Thymus (tissue), 11 donors: ENCODE measurements around the gene RPSA. TPM values are rescaled to one million over a fixed set of nuclear protein-coding genes. Genes with fewer than 3 reads are reported as not detected.
"Not testable (repeated sequence)": the region's sequence is repeated elsewhere in the genome, so short reads cannot be mapped to it uniquely, and the experiment has no call there.

ENCODE experiments used
- DNase-seq, 9 donors: peaks; one replicate each; pipeline ENCODE4 v3.0.0-alpha.2; 2013; ENCODE audit warnings: low spot score in 9 of 9, low read depth in 6 of 9, missing footprints in 1 of 9
- H3K27ac ChIP-seq, 2 donors: one replicate each; pipeline ENCODE4 v1.5.1; 2013; ENCODE audit warnings: control low read depth in 1 of 2, low read depth in 1 of 2, low read length in 1 of 2, mild to moderate bottlenecking in 1 of 2, moderate library complexity in 1 of 2
- H3K27me3 ChIP-seq, 2 donors: one replicate each; pipeline ENCODE4 v1.5.1; 2013; ENCODE audit warnings: low read length in 1 of 2; ENCODE audit not compliant: control insufficient read depth in 2 of 2, insufficient read depth in 1 of 2
- H3K36me3 ChIP-seq, 2 donors: one replicate each; pipeline ENCODE4 v1.5.1; 2013; ENCODE audit warnings: low read length in 1 of 2, mild to moderate bottlenecking in 1 of 2, moderate library complexity in 1 of 2; ENCODE audit not compliant: control insufficient read depth in 2 of 2, insufficient read depth in 2 of 2
- H3K4me1 ChIP-seq, 2 donors: one replicate each; pipeline ENCODE4 v1.5.1; 2013; ENCODE audit warnings: low read length in 2 of 2; ENCODE audit not compliant: control insufficient read depth in 2 of 2, insufficient read depth in 2 of 2
- H3K4me3 ChIP-seq, 2 donors: one replicate each; pipeline ENCODE4 v1.5.1; 2013; ENCODE audit warnings: low read length in 2 of 2, control low read depth in 1 of 2, mild to moderate bottlenecking in 1 of 2
- H3K9me3 ChIP-seq, 2 donors: one replicate each; pipeline ENCODE4 v1.5.1; 2013; ENCODE audit warnings: low read length in 1 of 2, mild to moderate bottlenecking in 1 of 2; ENCODE audit not compliant: control insufficient read depth in 2 of 2, insufficient read depth in 1 of 2
- WGBS: extraction: QIAGEN DNeasy Blood & Tissue Kit; methylation state at CpG from one replicate; pipeline ENCODE4 v1.1.7; 2013; 5-methylcytosine and 5-hydroxymethylcytosine counted together
- polyA plus RNA-seq: library from polyadenylated mRNA; stranded (reverse); fragments of 200-250 nt; gene quantifications from one replicate; pipeline ENCODE4 v1.2.3, GENCODE V29; 2013
- total RNA-seq: library from RNA; stranded (reverse); fragments of 120-200 nt; gene quantifications from one replicate; pipeline ENCODE4 v1.2.4, GENCODE V29; 2013
- donor health status: healthy.

RPSA gene
- total and polyA plus RNA-seq, 2 donors, result 1,490 to 2,152 TPM

DNA sequence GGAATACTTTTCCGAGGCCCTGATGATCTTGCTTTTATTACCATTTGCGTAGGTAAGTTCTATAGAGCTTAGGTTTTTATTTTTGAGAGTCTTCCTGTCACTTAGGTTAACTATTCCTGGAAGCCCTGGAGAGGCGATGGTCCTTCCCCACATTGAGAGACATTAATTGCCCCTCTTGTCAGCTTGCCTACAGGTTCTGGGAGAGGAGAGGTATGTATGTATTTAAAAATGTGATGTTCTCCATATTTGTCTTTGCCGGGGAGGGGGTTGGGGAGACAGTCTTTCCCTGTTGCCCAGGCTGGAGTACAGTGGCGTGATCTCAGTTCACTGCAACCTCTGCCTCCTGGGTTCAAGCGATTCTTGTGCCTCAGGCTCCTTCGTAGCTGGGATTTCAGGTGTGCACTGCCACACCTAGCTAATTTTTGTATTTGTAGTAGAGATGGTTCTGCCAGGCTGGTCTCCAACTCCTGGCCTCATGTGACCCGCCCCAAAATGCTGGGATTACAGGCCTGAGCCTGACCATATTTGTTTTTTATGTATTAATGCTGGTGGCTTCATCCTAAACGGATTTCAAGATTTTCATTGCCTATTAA is 6.2 kb downstream of the RPSA start:
- no peak for DNase-seq
- H3K27ac ChIP-seq, result no peak overlapping the region
- no peak overlapping the region for H3K4me3 ChIP-seq
- peaks cover 64 to 72% of the 10 kb centered on the region in 2 donors for H3K36me3 ChIP-seq
- no peaks in the 10 kb centered on the region for H3K9me3 ChIP-seq
- H3K4me1 ChIP-seq, result peaks cover 4 to 14% of the 10 kb centered on the region in 2 donors
- no peaks in the 10 kb centered on the region for H3K27me3 ChIP-seq
- 95% methylated on average over 9 of the region's 9 CpGs for WGBS

GRCh38 chr3:39413691-39414420 is 7.3 kb downstream of the RPSA start:
- H3K9me3 ChIP-seq, result no peaks in the 10 kb centered on the region
- 88% methylated on average over 6 of the region's 6 CpGs for WGBS
- H3K4me1 ChIP-seq, result peaks cover 0 to 3% of the 10 kb centered on the region in 2 donors
- H3K27ac ChIP-seq, result no peak overlapping the region
- DNase-seq, result no peak
- H3K36me3 ChIP-seq, result peaks cover 57 to 61% of the 10 kb centered on the region in 2 donors
- no peaks in the 10 kb centered on the region for H3K27me3 ChIP-seq
- no peak overlapping the region for H3K4me3 ChIP-seq

- peaks cover 51 to 55% of the 10 kb centered on the region in 2 donors for H3K36me3 ChIP-seq
Measured at GRCh38 chr3:39414421-39414907, 7.9 kb downstream of the RPSA start.

DNA sequence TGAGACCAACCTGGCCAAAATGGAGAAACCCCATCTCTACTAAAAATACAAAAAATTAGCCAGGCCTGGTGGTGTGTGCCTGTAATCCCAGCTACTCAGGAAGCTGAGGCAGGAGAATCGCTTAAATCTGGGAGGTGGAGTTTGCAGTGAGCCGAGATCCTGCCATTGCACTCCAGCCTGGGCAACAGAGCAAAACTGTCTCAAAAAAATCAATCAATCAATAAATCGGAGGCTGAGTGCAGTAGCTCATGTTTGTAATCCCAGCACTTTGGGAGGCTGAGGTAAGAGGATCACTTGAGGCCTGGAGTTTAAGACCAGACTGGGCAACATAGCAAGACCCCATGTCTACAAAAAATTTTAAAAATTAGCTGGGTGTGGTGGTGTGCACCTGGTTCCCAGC is 8.8 kb downstream of the RPSA start:
- not testable (repeated sequence) for H3K4me3 ChIP-seq, H3K4me1 ChIP-seq, H3K9me3 ChIP-seq, H3K27me3 ChIP-seq, DNase-seq, H3K27ac ChIP-seq
- WGBS, result 96% methylated on average over 3 of the region's 3 CpGs
- H3K36me3 ChIP-seq, result peaks cover 43 to 46% of the 10 kb centered on the region in 2 donors

More at GRCh38 chr3:39414421-39414907, 7.9 kb downstream of the RPSA start:
- H3K9me3 ChIP-seq, result no peaks in the 10 kb centered on the region
- no peak for DNase-seq
- H3K27ac ChIP-seq, result no peak overlapping the region
- H3K4me3 ChIP-seq, result no peak overlapping the region
- WGBS, result 99% methylated on average over 2 of the region's 2 CpGs
- H3K4me1 ChIP-seq, result no peaks in the 10 kb centered on the region
- H3K27me3 ChIP-seq, result no peaks in the 10 kb centered on the region

DNA sequence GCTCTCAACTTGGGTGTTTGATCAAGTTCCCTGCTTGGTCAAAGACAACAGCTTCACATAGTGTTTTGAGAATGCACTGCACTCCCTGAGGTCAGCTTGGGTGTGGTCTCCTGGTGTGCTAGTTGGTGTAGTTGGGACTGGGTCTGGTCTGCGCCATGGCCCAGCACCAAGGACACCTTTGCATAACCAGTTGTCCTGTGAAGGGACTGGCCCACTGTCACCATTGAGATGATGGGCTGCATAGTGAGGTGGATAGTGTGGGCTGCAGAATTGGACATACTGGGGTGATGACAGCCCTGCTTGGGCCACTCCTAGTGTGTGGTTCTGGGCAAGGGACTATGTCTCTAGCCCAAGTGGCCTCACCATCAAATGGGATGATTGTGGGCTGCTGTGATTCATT is 9.5 kb downstream of the RPSA start:
- H3K27me3 ChIP-seq, result no peaks in the 10 kb centered on the region
- H3K27ac ChIP-seq, result no peak overlapping the region
- no peaks in the 10 kb centered on the region for H3K4me1 ChIP-seq
- H3K36me3 ChIP-seq, result peaks cover 36 to 40% of the 10 kb centered on the region in 2 donors
- no peaks in the 10 kb centered on the region for H3K9me3 ChIP-seq
- WGBS, result 100% methylated on average over 1 of the region's 1 CpG
- no peak overlapping the region for H3K4me3 ChIP-seq
- no peak for DNase-seq

GRCh38 chr3:39416998-39417397 is 10.5 kb downstream of the RPSA start:
- not testable (repeated sequence) for H3K4me3 ChIP-seq, H3K9me3 ChIP-seq, H3K27me3 ChIP-seq, H3K4me1 ChIP-seq, DNase-seq, H3K27ac ChIP-seq
- WGBS, result 90% methylated on average over 3 of the region's 3 CpGs
- H3K36me3 ChIP-seq, result peaks cover 27 to 29% of the 10 kb centered on the region in 2 donors

DNA sequence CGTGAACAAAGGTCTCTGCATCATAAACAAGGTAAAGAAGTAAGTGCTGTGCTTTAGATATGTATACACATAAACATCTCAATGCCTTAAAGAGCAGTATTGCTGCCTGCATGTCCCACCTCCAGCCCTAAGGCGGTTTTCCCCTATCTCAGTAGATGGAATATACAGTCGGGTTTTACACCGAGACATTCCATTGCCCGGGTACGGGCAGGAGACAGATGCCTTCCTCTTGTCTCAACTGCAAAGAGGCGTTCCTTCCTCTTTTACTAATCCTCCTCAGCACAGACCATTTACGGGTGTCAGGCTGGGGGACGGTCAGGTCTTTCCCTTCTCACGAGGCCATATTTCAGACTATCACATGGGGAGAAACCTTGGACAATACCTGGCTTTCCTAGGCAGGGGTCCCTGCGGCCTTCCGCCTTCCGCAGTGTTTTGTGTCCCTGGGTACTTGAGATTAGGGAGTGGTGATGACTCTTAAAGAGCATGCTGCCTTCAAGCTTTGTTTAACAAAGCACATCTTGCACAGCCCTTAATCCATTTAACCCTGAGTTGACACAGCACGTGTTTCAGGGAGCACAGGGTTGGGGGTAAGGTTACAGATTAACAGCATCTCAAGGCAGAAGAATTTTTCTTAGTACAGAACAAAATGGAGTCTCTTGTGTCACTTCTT is 12.2 kb downstream of the RPSA start:
- H3K36me3 ChIP-seq, result peaks cover 10 to 12% of the 10 kb centered on the region in 2 donors
- not testable (repeated sequence) for H3K27me3 ChIP-seq, H3K9me3 ChIP-seq, H3K4me3 ChIP-seq, DNase-seq, H3K27ac ChIP-seq, H3K4me1 ChIP-seq
- WGBS, result 50% methylated on average over 13 of the region's 14 CpGs

- Histone ChIP-seq H3K27ac (no peak overlapping the region), H3K36me3 (peaks cover 0 to 3% of the 10 kb centered on the region in 2 donors), H3K27me3 (no peaks in the 10 kb centered on the region), H3K9me3 (no peaks in the 10 kb centered on the region), H3K4me1 (no peaks in the 10 kb centered on the region), H3K4me3 (no peak overlapping the region)
- DNase-seq, result no peak
- 96% methylated on average over 2 of the region's 2 CpGs for WGBS
Measured at GRCh38 chr3:39419742-39420315, 13.3 kb downstream of the RPSA start.

- Histone ChIP-seq H3K36me3 (no peaks in the 10 kb centered on the region), H3K27me3 (no peaks in the 10 kb centered on the region), H3K4me3 (no peak overlapping the region), H3K27ac (no peak overlapping the region), H3K9me3 (no peaks in the 10 kb centered on the region), H3K4me1 (no peaks in the 10 kb centered on the region)
- DNase-seq, result no peak
- WGBS, result 98% methylated on average over 2 of the region's 2 CpGs
Measured at GRCh38 chr3:39420543-39420942, 14.0 kb downstream of the RPSA start.
